Hepatocyte (in vitro differentiated cells): ENCODE results near the gene PCDHGA9. TPM values are rescaled to one million over a fixed set of nuclear protein-coding genes. Genes with fewer than 3 reads are reported as not detected.

Experiments used
- DNase-seq: peaks from one replicate; pipeline ENCODE4 v3.0.0-alpha.2; 2016; ENCODE audit warnings: low spot score
- H2AFZ ChIP-seq: fragments of 200-600 bp; sonication (generic); 2 replicates; pipeline ENCODE4 v1.6.0; 2016; ENCODE audit warnings: antibody characterized with exemption, mild to moderate bottlenecking
- H3K27ac ChIP-seq: fragments of 200-600 bp; sonication (generic); 2 replicates; pipeline ENCODE4 v1.5.1; 2016; ENCODE audit warnings: mild to moderate bottlenecking
- H3K27me3 ChIP-seq: fragments of 200-600 bp; sonication (generic); 2 replicates; pipeline ENCODE4 v1.6.1; 2016
- H3K36me3 ChIP-seq: fragments of 200-600 bp; sonication (generic); replicated peaks from 2 replicates; pipeline ENCODE4 v1.5.1; 2016; ENCODE audit warnings: low read depth; ENCODE audit not compliant: insufficient read depth
- H3K4me1 ChIP-seq: fragments of 200-600 bp; sonication (generic); 2 replicates; pipeline ENCODE4 v1.5.1; 2016; ENCODE audit warnings: mild to moderate bottlenecking, moderate library complexity; ENCODE audit not compliant: insufficient read depth
- H3K4me2 ChIP-seq: fragments of 200-600 bp; sonication (generic); 2 replicates; pipeline ENCODE4 v1.6.0; 2016
- H3K4me3 ChIP-seq: fragments of 200-600 bp; sonication (generic); 2 replicates; pipeline ENCODE4 v1.5.1; 2016; ENCODE audit warnings: mild to moderate bottlenecking
- H3K79me2 ChIP-seq: fragments of 200-600 bp; sonication (generic); 2 replicates; pipeline ENCODE4 v1.6.0; 2017; ENCODE audit warnings: mild to moderate bottlenecking
- H3K9me2 ChIP-seq: fragments of 200-600 bp; sonication (generic); replicated peaks from 2 replicates; pipeline ENCODE4 v1.6.0; 2017; ENCODE audit warnings: mild to moderate bottlenecking; ENCODE audit not compliant: insufficient read depth
- H3K9me3 ChIP-seq: fragments of 200-600 bp; sonication (generic); 2 replicates; pipeline ENCODE4 v1.5.1; 2016; ENCODE audit warnings: low read depth, mild to moderate bottlenecking
- H4K20me1 ChIP-seq: fragments of 200-600 bp; sonication (generic); 2 replicates; pipeline ENCODE4 v1.6.0; 2016; ENCODE audit warnings: mild to moderate bottlenecking; ENCODE audit not compliant: insufficient read depth, poor library complexity, severe bottlenecking
- CTCF ChIP-seq: fragments of 200-600 bp; sonication (generic); IDR thresholded peaks from 2 replicates; pipeline ENCODE4 v1.5.1; 2016; ENCODE audit warnings: antibody characterized with exemption, mild to moderate bottlenecking; ENCODE audit not compliant: poor library complexity
- EZH2 ChIP-seq: fragments of 200-600 bp; sonication (generic); IDR thresholded peaks from 2 replicates; pipeline ENCODE4 v1.6.1; 2016; ENCODE audit warnings: antibody characterized with exemption, mild to moderate bottlenecking, borderline replicate concordance
- EZH2phosphoT487 ChIP-seq: fragments of 200-600 bp; sonication (generic); IDR thresholded peaks from one replicate; pipeline ENCODE4 v1.6.1; 2018; ENCODE audit warnings: antibody characterized with exemption, mild to moderate bottlenecking, low read depth, moderate library complexity; ENCODE audit not compliant: unreplicated experiment, severe bottlenecking
- whole genome bisulfite sequencing: methylation state at CpG from one replicate; pipeline ENCODE4 v1.1.6; 2016; ENCODE audit warnings: low lambda C conversion rate; ENCODE audit errors: missing lambda C conversion rate; 5-methylcytosine and 5-hydroxymethylcytosine counted together
- polyA plus RNA-seq: library from polyadenylated mRNA; unstranded; fragments of >200 nt; fragmentation: Nextera tagmentation; extraction: Ambion mirVana; gene quantifications from 2 replicates; pipeline ENCODE4 v1.2.1, GENCODE V29; 2016
- total RNA-seq: library from RNA; depleted of rRNA; stranded (reverse); fragments of >200 nt; gene quantifications from 2 replicates; pipeline ENCODE4 v1.2.3, GENCODE V29; 2014

The PCDHGA9 gene
- total and polyA plus RNA-seq, 2 experiments from 2014 or later = 1.2 TPM; not detected in 1

- Histone ChIP-seq H3K4me2 (no peak overlapping the region), H3K4me3 (no peak overlapping the region), H3K79me2 (peaks cover 6% of the 10 kb centered on the region), H3K9me2 (no peaks in the 10 kb centered on the region), H3K27me3 (no peaks in the 10 kb centered on the region), H4K20me1 (no peaks in the 10 kb centered on the region), H3K9me3 (peaks cover under 1% of the 10 kb centered on the region), H3K36me3 (no peaks in the 10 kb centered on the region), H2AFZ (no peak overlapping the region), H3K4me1 (no peaks in the 10 kb centered on the region), H3K27ac (no peak overlapping the region)
- TF ChIP-seq EZH2 = no peak
- TF ChIP-seq EZH2phosphoT487 = no peak
- TF ChIP-seq CTCF = no peak
- no peak for DNase-seq
- 97% methylated on average over 48 of the region's 50 CpGs for WGBS
Observed at GRCh38 chr5:141441571-141442170, 39.1 kb downstream of the PCDHGA9 start.

Other genes starting within 250 kb of the PCDHGA9 start
Only the 30 nearest of the 37 such genes appear.
- 1.2 and 2.3 TPM in 2 replicates for gene PCDHB9, start 215.6 kb upstream of the PCDHGA9 start, total RNA-seq
- 0.33 and 1.0 TPM in 2 replicates for gene PCDHB9, start 215.6 kb upstream of the PCDHGA9 start, polyA plus RNA-seq
- gene PCDHB10, start 210.4 kb upstream of the PCDHGA9 start, total RNA-seq = 2.4 and 3.1 TPM in 2 replicates
- 2.7 and 2.8 TPM in 2 replicates for gene PCDHB10, start 210.4 kb upstream of the PCDHGA9 start, polyA plus RNA-seq
- 0.92 and 2.1 TPM in 2 replicates for gene PCDHB11, start 203.2 kb upstream of the PCDHGA9 start, total RNA-seq
- 1.2 and 1.8 TPM in 2 replicates for gene PCDHB11, start 203.2 kb upstream of the PCDHGA9 start, polyA plus RNA-seq
- 1.1 and 1.4 TPM in 2 replicates for gene PCDHB12, start 194.1 kb upstream of the PCDHGA9 start, total RNA-seq
- 0.86 and 0.97 TPM in 2 replicates for gene PCDHB12, start 194.1 kb upstream of the PCDHGA9 start, polyA plus RNA-seq
- 1.9 and 2.0 TPM in 2 replicates for gene PCDHB13, start 188.9 kb upstream of the PCDHGA9 start, total RNA-seq
- 0.50 and 1.1 TPM in 2 replicates for gene PCDHB13, start 188.9 kb upstream of the PCDHGA9 start, polyA plus RNA-seq
- 3.9 and 4.3 TPM in 2 replicates for gene PCDHB14, start 179.4 kb upstream of the PCDHGA9 start, total RNA-seq
- gene PCDHB14, start 179.4 kb upstream of the PCDHGA9 start, polyA plus RNA-seq = 2.2 and 3.0 TPM in 2 replicates
- gene PCDHB15, start 157.4 kb upstream of the PCDHGA9 start, total RNA-seq = 1.8 and 3.3 TPM in 2 replicates
- 2.0 and 2.6 TPM in 2 replicates for gene PCDHB15, start 157.4 kb upstream of the PCDHGA9 start, polyA plus RNA-seq
- gene SLC25A2, start 98.7 kb upstream of the PCDHGA9 start, total RNA-seq = 0.50 and 1.7 TPM in 2 replicates
- not detected in 2 replicates for gene SLC25A2, start 98.7 kb upstream of the PCDHGA9 start, polyA plus RNA-seq
- 85.2 and 96.9 TPM in 2 replicates for gene TAF7, start 82.0 kb upstream of the PCDHGA9 start, total RNA-seq
- gene TAF7, start 82.0 kb upstream of the PCDHGA9 start, polyA plus RNA-seq = 103 and 107 TPM in 2 replicates
- gene PCDHGA1, start 72.3 kb upstream of the PCDHGA9 start, total RNA-seq = 0.24 and 0.33 TPM in 2 replicates
- not detected in 2 replicates for gene PCDHGA1, start 72.3 kb upstream of the PCDHGA9 start, polyA plus RNA-seq
- 0.08 TPM in 1 of 2 replicates, not detected in the other for gene PCDHGA2, start 64.0 kb upstream of the PCDHGA9 start, total RNA-seq
- 0.10 TPM in 1 of 2 replicates, not detected in the other for gene PCDHGA2, start 64.0 kb upstream of the PCDHGA9 start, polyA plus RNA-seq
- not detected in 2 replicates for gene PCDHGA3, start 58.9 kb upstream of the PCDHGA9 start, total RNA-seq
- 0.45 TPM in 1 of 2 replicates, not detected in the other for gene PCDHGA3, start 58.9 kb upstream of the PCDHGA9 start, polyA plus RNA-seq
- 0.24 and 0.53 TPM in 2 replicates for gene PCDHGB1, start 52.7 kb upstream of the PCDHGA9 start, total RNA-seq
- gene PCDHGB1, start 52.7 kb upstream of the PCDHGA9 start, polyA plus RNA-seq = 0.57 TPM in 1 of 2 replicates, not detected in the other
- gene PCDHGA4, start 47.8 kb upstream of the PCDHGA9 start, total RNA-seq = 0.17 and 0.28 TPM in 2 replicates
- 0.24 TPM in 1 of 2 replicates, not detected in the other for gene PCDHGA4, start 47.8 kb upstream of the PCDHGA9 start, polyA plus RNA-seq
- gene PCDHGB2, start 42.8 kb upstream of the PCDHGA9 start, total RNA-seq = 0.20 and 0.33 TPM in 2 replicates
- not detected in 2 replicates for gene PCDHGB2, start 42.8 kb upstream of the PCDHGA9 start, polyA plus RNA-seq
- gene PCDHGA5, start 38.6 kb upstream of the PCDHGA9 start, total RNA-seq = 0.03 and 0.20 TPM in 2 replicates
- gene PCDHGA5, start 38.6 kb upstream of the PCDHGA9 start, polyA plus RNA-seq = not detected in 2 replicates
- not detected in 2 replicates for gene PCDHGB3, start 32.5 kb upstream of the PCDHGA9 start, total RNA-seq
- gene PCDHGB3, start 32.5 kb upstream of the PCDHGA9 start, polyA plus RNA-seq = not detected in 2 replicates
- 0.12 TPM in 1 of 2 replicates, not detected in the other for gene PCDHGA6, start 28.9 kb upstream of the PCDHGA9 start, total RNA-seq
- 0.11 TPM in 1 of 2 replicates, not detected in the other for gene PCDHGA6, start 28.9 kb upstream of the PCDHGA9 start, polyA plus RNA-seq
- 0.04 and 0.10 TPM in 2 replicates for gene PCDHGA7, start 20.0 kb upstream of the PCDHGA9 start, total RNA-seq
- gene PCDHGA7, start 20.0 kb upstream of the PCDHGA9 start, polyA plus RNA-seq = not detected in 2 replicates
- 20.0 and 20.9 TPM in 2 replicates for gene PCDHGB4, start 15.1 kb upstream of the PCDHGA9 start, total RNA-seq
- gene PCDHGB4, start 15.1 kb upstream of the PCDHGA9 start, polyA plus RNA-seq = 14.2 and 17.9 TPM in 2 replicates
- gene PCDHGA8, start 10.1 kb upstream of the PCDHGA9 start, total RNA-seq = 1.00 and 1.5 TPM in 2 replicates
- gene PCDHGA8, start 10.1 kb upstream of the PCDHGA9 start, polyA plus RNA-seq = 0.28 and 0.53 TPM in 2 replicates
- gene PCDHGB5, start 4.8 kb upstream of the PCDHGA9 start, total RNA-seq = 0.17 and 2.0 TPM in 2 replicates
- 0.09 and 0.30 TPM in 2 replicates for gene PCDHGB5, start 4.8 kb upstream of the PCDHGA9 start, polyA plus RNA-seq
- 11.6 and 13.6 TPM in 2 replicates for gene PCDHGB6, start 5.2 kb downstream of the PCDHGA9 start, total RNA-seq
- gene PCDHGB6, start 5.2 kb downstream of the PCDHGA9 start, polyA plus RNA-seq = 13.1 and 15.7 TPM in 2 replicates
- 4.5 and 6.7 TPM in 2 replicates for gene PCDHGA10, start 10.2 kb downstream of the PCDHGA9 start, total RNA-seq
- 3.0 and 3.9 TPM in 2 replicates for gene PCDHGA10, start 10.2 kb downstream of the PCDHGA9 start, polyA plus RNA-seq
- gene PCDHGB7, start 14.9 kb downstream of the PCDHGA9 start, total RNA-seq = 6.9 and 8.8 TPM in 2 replicates
- 6.7 and 8.4 TPM in 2 replicates for gene PCDHGB7, start 14.9 kb downstream of the PCDHGA9 start, polyA plus RNA-seq
- 1.8 and 2.7 TPM in 2 replicates for gene PCDHGA11, start 18.3 kb downstream of the PCDHGA9 start, total RNA-seq
- gene PCDHGA11, start 18.3 kb downstream of the PCDHGA9 start, polyA plus RNA-seq = 1.8 TPM in 2 replicates
- 0.70 and 0.96 TPM in 2 replicates for gene PCDHGA12, start 27.7 kb downstream of the PCDHGA9 start, total RNA-seq
- gene PCDHGA12, start 27.7 kb downstream of the PCDHGA9 start, polyA plus RNA-seq = 0.66 and 1.1 TPM in 2 replicates
- gene PCDHGC3, start 73.2 kb downstream of the PCDHGA9 start, total RNA-seq = 16.9 and 18.9 TPM in 2 replicates
- 35.8 and 40.8 TPM in 2 replicates for gene PCDHGC3, start 73.2 kb downstream of the PCDHGA9 start, polyA plus RNA-seq
- gene PCDHGC4, start 82.3 kb downstream of the PCDHGA9 start, total RNA-seq = 0.44 and 1.5 TPM in 2 replicates
- 0.15 and 0.35 TPM in 2 replicates for gene PCDHGC4, start 82.3 kb downstream of the PCDHGA9 start, polyA plus RNA-seq
- gene PCDHGC5, start 86.3 kb downstream of the PCDHGA9 start, total RNA-seq = 0.92 and 1.1 TPM in 2 replicates
- 0.16 TPM in 1 of 2 replicates, not detected in the other for gene PCDHGC5, start 86.3 kb downstream of the PCDHGA9 start, polyA plus RNA-seq